ENCODE data around the gene ATP1A4.

Gene ATP1A4

DNA sequence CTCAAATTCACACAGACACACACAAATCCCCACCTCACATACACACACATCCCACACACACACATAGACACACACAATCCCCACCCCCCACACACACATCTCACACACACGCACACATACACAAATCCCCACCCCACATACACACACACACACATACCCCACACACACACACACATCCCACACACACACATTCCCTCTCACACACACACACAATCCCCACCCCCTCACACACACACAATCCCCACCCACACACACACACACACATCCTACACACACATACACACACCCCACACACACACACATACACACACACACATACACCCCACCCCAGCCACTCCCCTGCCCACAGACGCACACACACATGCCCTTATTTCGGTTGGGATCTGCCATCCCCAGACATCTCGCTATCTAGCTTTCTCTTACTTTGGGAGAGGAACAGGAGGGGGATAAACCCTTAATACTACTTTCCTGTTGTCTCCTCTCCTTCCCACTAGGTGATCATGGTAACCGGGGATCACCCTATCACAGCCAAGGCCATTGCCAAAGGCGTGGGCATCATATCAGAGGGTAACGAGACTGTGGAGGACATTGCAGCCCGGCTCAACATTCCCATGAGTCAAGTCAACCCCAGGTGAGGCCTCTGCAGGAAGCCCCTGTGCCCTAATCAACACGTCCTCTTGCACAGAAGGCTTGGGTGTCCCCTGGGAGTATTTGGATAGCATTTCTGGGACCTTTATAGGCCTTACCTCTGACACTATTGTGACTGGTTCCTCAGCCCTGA is 17.2 kb upstream of the ATP1A4 start:
- CTCF ChIA-PET: no interaction called here
- no peaks in the 10 kb centered on the region for H3K4me1 ChIP-seq (ENCODE audit: control extremely low read depth in 1 of 4, control insufficient read depth in 4 of 4, insufficient read depth in 4 of 4, low read length in 3 of 4)
- POLR2A ChIA-PET: interaction anchor here (1.4 kb wide), 1 partner anchor 23 kb away, joined by 3 read pairs; no protein-coding TSS in a partner anchor
- no peak overlapping the region for H3K27ac ChIP-seq (ENCODE audit: insufficient read depth in 1 of 2, low read depth in 1 of 2, low read length in 2 of 2, poor library complexity in 1 of 2, severe bottlenecking in 2 of 2)
- WGBS (ENCODE audit: insufficient coverage): 97% methylated on average over 8 of the region's 9 CpGs
- no peak overlapping the region for H3K4me3 ChIP-seq (ENCODE audit: control insufficient read depth in 1 of 7, extremely low read depth in 1 of 7, insufficient read depth in 4 of 7, low read depth in 2 of 7, low read length in 6 of 7)
- no peaks in the 10 kb centered on the region for H3K36me3 ChIP-seq (ENCODE audit: control insufficient read depth in 4 of 4, insufficient read depth in 4 of 4, low read length in 3 of 4)
- peaks cover 0 to 10% (median 0%) of the 10 kb centered on the region in 5 experiments for H3K27me3 ChIP-seq (replicated peaks in 2 of 5; ENCODE audit: control insufficient read depth in 4 of 5, insufficient read depth in 5 of 5, low read length in 4 of 5)
- DNase-seq: no peak
- H3K9me3 ChIP-seq (ENCODE audit: control extremely low read depth in 1 of 5, control insufficient read depth in 4 of 5, insufficient read depth in 2 of 5, low read depth in 1 of 5, low read length in 4 of 5): no peaks in the 10 kb centered on the region

DNA sequence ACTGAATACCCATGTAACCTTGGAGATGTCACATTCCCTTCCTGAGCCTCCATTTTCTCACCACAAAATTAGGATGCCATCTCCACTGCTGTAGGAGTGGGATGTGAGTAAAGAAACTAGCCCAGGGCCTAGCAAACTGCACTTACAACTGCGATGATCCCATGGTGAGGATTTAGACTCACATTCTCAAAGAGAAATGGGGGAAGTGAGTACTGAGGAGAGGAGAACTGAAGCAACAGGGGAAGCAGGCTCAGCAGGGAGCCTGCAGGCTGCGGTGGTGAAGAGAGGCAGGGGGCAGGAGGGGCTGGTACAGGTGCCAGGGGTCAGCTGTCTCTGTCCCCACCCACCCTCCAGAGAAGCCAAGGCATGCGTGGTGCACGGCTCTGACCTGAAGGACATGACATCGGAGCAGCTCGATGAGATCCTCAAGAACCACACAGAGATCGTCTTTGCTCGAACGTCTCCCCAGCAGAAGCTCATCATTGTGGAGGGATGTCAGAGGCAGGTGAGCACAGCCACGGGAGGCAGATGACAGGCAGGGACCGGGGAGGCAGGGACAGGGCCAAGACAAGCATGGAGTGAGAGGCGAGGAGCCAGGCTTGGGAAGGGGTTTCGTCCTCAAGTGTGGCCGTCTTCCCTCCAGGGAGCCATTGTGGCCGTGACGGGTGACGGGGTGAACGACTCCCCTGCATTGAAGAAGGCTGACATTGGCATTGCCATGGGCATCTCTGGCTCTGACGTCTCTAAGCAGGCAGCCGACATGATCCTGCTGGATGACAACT is 16.4 kb upstream of the ATP1A4 start:
- no peak overlapping the region for H3K4me3 ChIP-seq (ENCODE audit: control insufficient read depth in 1 of 7, extremely low read depth in 1 of 7, insufficient read depth in 4 of 7, low read depth in 2 of 7, low read length in 6 of 7)
- no peak overlapping the region for H3K27ac ChIP-seq (ENCODE audit: insufficient read depth in 1 of 2, low read depth in 1 of 2, low read length in 2 of 2, poor library complexity in 1 of 2, severe bottlenecking in 2 of 2)
- H3K9me3 ChIP-seq (ENCODE audit: control extremely low read depth in 1 of 5, control insufficient read depth in 4 of 5, insufficient read depth in 2 of 5, low read depth in 1 of 5, low read length in 4 of 5): no peaks in the 10 kb centered on the region
- H3K36me3 ChIP-seq (ENCODE audit: control insufficient read depth in 4 of 4, insufficient read depth in 4 of 4, low read length in 3 of 4): no peaks in the 10 kb centered on the region
- no peak for DNase-seq
- 94% methylated on average over 18 of the region's 20 CpGs for WGBS (ENCODE audit: insufficient coverage)
- H3K4me1 ChIP-seq (ENCODE audit: control extremely low read depth in 1 of 4, control insufficient read depth in 4 of 4, insufficient read depth in 4 of 4, low read length in 3 of 4): no peaks in the 10 kb centered on the region
- H3K27me3 ChIP-seq (replicated peaks in 2 of 5; ENCODE audit: control insufficient read depth in 4 of 5, insufficient read depth in 5 of 5, low read length in 4 of 5): peaks cover 0 to 10% (median 0%) of the 10 kb centered on the region in 5 experiments
- ChIA-PET POLR2A (interaction anchor here (1.4 kb wide), 1 partner anchor 22 kb away, joined by 3 read pairs; no protein-coding TSS in a partner anchor), CTCF (no interaction called here)

DNA sequence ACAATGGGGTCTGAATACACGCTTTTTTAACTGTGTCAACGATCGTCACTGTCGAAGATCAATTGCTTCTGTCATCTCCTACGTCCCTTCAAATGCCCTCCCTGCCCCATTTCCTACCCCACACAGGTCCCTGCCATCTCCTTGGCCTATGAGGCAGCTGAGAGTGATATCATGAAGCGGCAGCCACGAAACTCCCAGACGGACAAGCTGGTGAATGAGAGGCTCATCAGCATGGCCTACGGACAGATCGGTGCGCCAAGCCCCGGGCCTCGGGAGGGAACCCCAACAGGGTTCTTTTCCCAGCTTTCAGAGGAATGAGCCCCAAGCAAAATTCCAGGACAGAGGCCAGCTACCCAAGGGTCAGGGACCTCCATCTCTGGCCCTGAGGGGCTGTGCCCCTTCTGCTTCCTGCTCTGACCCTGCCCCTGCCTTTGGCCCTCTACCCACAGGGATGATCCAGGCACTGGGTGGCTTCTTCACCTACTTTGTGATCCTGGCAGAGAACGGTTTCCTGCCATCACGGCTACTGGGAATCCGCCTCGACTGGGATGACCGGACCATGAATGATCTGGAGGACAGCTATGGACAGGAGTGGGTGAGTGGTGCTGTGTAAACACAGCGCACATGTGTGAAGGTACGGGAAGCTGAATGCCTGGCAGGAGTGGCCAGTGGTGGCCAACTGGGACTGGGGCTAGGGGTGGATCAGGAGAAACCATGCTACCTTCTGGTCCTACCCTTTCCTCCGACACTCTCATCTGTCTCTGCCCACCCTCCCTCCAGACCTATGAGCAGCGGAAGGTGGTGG is 15.1 kb upstream of the ATP1A4 start:
- no peaks in the 10 kb centered on the region for H3K36me3 ChIP-seq (ENCODE audit: control insufficient read depth in 4 of 4, insufficient read depth in 4 of 4, low read length in 3 of 4)
- ChIA-PET POLR2A (no interaction called here), CTCF (no interaction called here)
- WGBS (ENCODE audit: insufficient coverage): 94% methylated on average over 22 of the region's 22 CpGs
- H3K4me3 ChIP-seq (ENCODE audit: control insufficient read depth in 1 of 7, extremely low read depth in 1 of 7, insufficient read depth in 4 of 7, low read depth in 2 of 7, low read length in 6 of 7): no peak overlapping the region
- H3K4me1 ChIP-seq (ENCODE audit: control extremely low read depth in 1 of 4, control insufficient read depth in 4 of 4, insufficient read depth in 4 of 4, low read length in 3 of 4): no peaks in the 10 kb centered on the region
- H3K9me3 ChIP-seq (ENCODE audit: control extremely low read depth in 1 of 5, control insufficient read depth in 4 of 5, insufficient read depth in 2 of 5, low read depth in 1 of 5, low read length in 4 of 5): no peaks in the 10 kb centered on the region
- no peak for DNase-seq
- H3K27ac ChIP-seq (ENCODE audit: insufficient read depth in 1 of 2, low read depth in 1 of 2, low read length in 2 of 2, poor library complexity in 1 of 2, severe bottlenecking in 2 of 2): no peak overlapping the region
- H3K27me3 ChIP-seq (replicated peaks in 2 of 5; ENCODE audit: control insufficient read depth in 4 of 5, insufficient read depth in 5 of 5, low read length in 4 of 5): peaks cover 0 to 10% (median 0%) of the 10 kb centered on the region in 5 experiments

DNA sequence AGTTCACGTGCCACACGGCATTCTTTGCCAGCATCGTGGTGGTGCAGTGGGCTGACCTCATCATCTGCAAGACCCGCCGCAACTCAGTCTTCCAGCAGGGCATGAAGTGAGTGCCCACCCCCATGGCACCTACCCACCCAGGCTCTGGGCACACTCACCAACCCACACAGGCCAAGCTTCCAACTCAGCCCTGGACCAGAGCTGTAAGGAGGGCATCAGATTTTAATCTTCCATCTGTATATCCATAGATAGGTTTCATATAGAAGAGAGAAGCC is 14.5 kb upstream of the ATP1A4 start:
- WGBS (ENCODE audit: insufficient coverage): 98% methylated on average over 5 of the region's 5 CpGs
- peaks cover 0 to 12% (median 0%) of the 10 kb centered on the region in 5 experiments for H3K27me3 ChIP-seq (replicated peaks in 2 of 5; ENCODE audit: control insufficient read depth in 4 of 5, insufficient read depth in 5 of 5, low read length in 4 of 5)
- no peak overlapping the region for H3K27ac ChIP-seq (ENCODE audit: insufficient read depth in 1 of 2, low read depth in 1 of 2, low read length in 2 of 2, poor library complexity in 1 of 2, severe bottlenecking in 2 of 2)
- no peaks in the 10 kb centered on the region for H3K4me1 ChIP-seq (ENCODE audit: control extremely low read depth in 1 of 4, control insufficient read depth in 4 of 4, insufficient read depth in 4 of 4, low read length in 3 of 4)
- no peak for DNase-seq
- POLR2A ChIA-PET: no interaction called here
- CTCF ChIA-PET: no interaction called here
- no peaks in the 10 kb centered on the region for H3K36me3 ChIP-seq (ENCODE audit: control insufficient read depth in 4 of 4, insufficient read depth in 4 of 4, low read length in 3 of 4)
- no peaks in the 10 kb centered on the region for H3K9me3 ChIP-seq (ENCODE audit: control extremely low read depth in 1 of 5, control insufficient read depth in 4 of 5, insufficient read depth in 2 of 5, low read depth in 1 of 5, low read length in 4 of 5)
- no peak overlapping the region for H3K4me3 ChIP-seq (ENCODE audit: control insufficient read depth in 1 of 7, extremely low read depth in 1 of 7, insufficient read depth in 4 of 7, low read depth in 2 of 7, low read length in 6 of 7)

DNA sequence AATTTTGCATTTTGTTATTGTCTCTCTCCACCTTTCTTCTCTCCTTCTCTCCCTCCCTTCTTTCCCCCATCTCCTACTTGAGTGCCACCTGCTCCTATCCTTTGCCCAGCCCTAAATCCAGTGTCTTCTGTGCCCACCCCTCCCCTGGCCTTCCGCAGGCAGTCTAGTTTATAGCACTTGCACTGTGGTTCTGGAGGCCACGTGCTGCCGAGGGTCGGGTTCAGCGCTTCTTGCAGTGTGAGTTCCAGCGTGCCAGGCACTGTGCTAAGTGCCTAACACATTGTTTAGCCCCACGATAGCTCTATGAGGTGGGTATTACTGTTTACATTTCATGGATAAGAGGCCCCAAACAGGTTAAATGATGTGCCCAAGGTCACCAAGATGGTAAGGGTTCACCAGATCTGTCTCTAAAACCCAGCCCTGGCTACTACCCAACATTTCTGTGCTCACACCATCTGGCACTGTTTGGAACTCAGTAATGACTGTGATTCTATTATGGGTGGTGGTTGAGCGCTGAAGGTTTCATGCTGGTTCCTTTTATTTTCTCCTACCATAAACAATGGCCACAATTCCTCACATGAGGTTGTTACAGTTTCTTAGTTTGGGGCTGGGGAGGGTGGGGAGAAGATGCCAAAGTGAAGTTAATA is 14.1 kb upstream of the ATP1A4 start:
- peaks cover 0 to 12% (median 0%) of the 10 kb centered on the region in 5 experiments for H3K27me3 ChIP-seq (replicated peaks in 2 of 5; ENCODE audit: control insufficient read depth in 4 of 5, insufficient read depth in 5 of 5, low read length in 4 of 5)
- H3K9me3 ChIP-seq (ENCODE audit: control extremely low read depth in 1 of 5, control insufficient read depth in 4 of 5, insufficient read depth in 2 of 5, low read depth in 1 of 5, low read length in 4 of 5): no peaks in the 10 kb centered on the region
- no peaks in the 10 kb centered on the region for H3K36me3 ChIP-seq (ENCODE audit: control insufficient read depth in 4 of 4, insufficient read depth in 4 of 4, low read length in 3 of 4)
- POLR2A ChIA-PET: no interaction called here
- H3K27ac ChIP-seq (ENCODE audit: insufficient read depth in 1 of 2, low read depth in 1 of 2, low read length in 2 of 2, poor library complexity in 1 of 2, severe bottlenecking in 2 of 2): no peak overlapping the region
- DNase-seq: no peak
- WGBS (ENCODE audit: insufficient coverage): 91% methylated on average over 7 of the region's 8 CpGs
- CTCF ChIA-PET: no interaction called here
- H3K4me1 ChIP-seq (ENCODE audit: control extremely low read depth in 1 of 4, control insufficient read depth in 4 of 4, insufficient read depth in 4 of 4, low read length in 3 of 4): no peaks in the 10 kb centered on the region
- H3K4me3 ChIP-seq (ENCODE audit: control insufficient read depth in 1 of 7, extremely low read depth in 1 of 7, insufficient read depth in 4 of 7, low read depth in 2 of 7, low read length in 6 of 7): no peak overlapping the region

DNA sequence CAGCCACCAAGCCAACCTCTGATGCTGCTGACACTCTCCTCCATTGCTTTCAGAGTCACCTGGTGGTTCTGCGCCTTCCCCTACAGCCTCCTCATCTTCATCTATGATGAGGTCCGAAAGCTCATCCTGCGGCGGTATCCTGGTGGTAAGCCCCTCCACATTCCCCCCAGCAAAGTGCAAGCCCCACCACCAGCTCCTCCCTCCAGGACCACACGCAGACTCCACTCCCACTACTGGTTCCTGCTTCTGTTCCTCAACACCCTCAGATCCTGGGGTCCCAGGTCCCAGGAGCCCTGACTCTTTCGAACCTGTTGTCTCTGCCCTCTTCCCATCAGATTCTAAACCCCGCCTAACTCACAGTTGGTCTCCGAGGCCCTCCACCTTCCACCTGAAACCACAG is 11.6 kb upstream of the ATP1A4 start:
- ChIA-PET CTCF (no interaction called here), POLR2A (no interaction called here)
- DNase-seq: no peak
- peaks cover 0 to 10% (median under 1%) of the 10 kb centered on the region in 4 experiments for H3K4me1 ChIP-seq (ENCODE audit: control extremely low read depth in 1 of 4, control insufficient read depth in 4 of 4, insufficient read depth in 4 of 4, low read length in 3 of 4)
- WGBS (ENCODE audit: insufficient coverage): 95% methylated on average over 4 of the region's 8 CpGs
- peaks cover 0 to 6% (median 0%) of the 10 kb centered on the region in 5 experiments for H3K27me3 ChIP-seq (replicated peaks in 2 of 5; ENCODE audit: control insufficient read depth in 4 of 5, insufficient read depth in 5 of 5, low read length in 4 of 5)
- H3K36me3 ChIP-seq (ENCODE audit: control insufficient read depth in 4 of 4, insufficient read depth in 4 of 4, low read length in 3 of 4): no peaks in the 10 kb centered on the region
- H3K27ac ChIP-seq (ENCODE audit: insufficient read depth in 1 of 2, low read depth in 1 of 2, low read length in 2 of 2, poor library complexity in 1 of 2, severe bottlenecking in 2 of 2): no peak overlapping the region
- H3K4me3 ChIP-seq (ENCODE audit: control insufficient read depth in 1 of 7, extremely low read depth in 1 of 7, insufficient read depth in 4 of 7, low read depth in 2 of 7, low read length in 6 of 7): no peak overlapping the region
- H3K9me3 ChIP-seq (ENCODE audit: control extremely low read depth in 1 of 5, control insufficient read depth in 4 of 5, insufficient read depth in 2 of 5, low read depth in 1 of 5, low read length in 4 of 5): no peaks in the 10 kb centered on the region

All from common myeloid progenitor, CD34-positive (primary cell).